Lung (tissue), 12 donors: Measurements from ENCODE around the gene ZDHHC22. TPM values are rescaled to one million over a fixed set of nuclear protein-coding genes. Genes with fewer than 3 reads are reported as not detected.

ENCODE experiments used
- ATAC-seq: fragments of 200-7000 bp; cut with Tn5 transposase; one replicate; pipeline ENCODE4 v1.9.1; 2020; ENCODE audit warnings: moderate number of reproducible peaks; ENCODE audit not compliant: insufficient read depth, low FRiP score
- DNase-seq, 3 donors: peaks; one replicate each; pipeline ENCODE4 v3.0.0-alpha.2; 2013 to 2017
- H3K27ac ChIP-seq, 2 donors: one replicate each; pipeline ENCODE4 v1.5.1; 2013; ENCODE audit warnings: mild to moderate bottlenecking in 2 of 2, moderate library complexity in 2 of 2, control low read depth in 1 of 2, inconsistent platforms in 1 of 2, low read depth in 1 of 2, low read length in 1 of 2
- H3K27me3 ChIP-seq, 3 donors: one replicate each; pipeline ENCODE4 v1.5.1; 2013; ENCODE audit warnings: low read length in 2 of 3; ENCODE audit not compliant: control insufficient read depth in 3 of 3, insufficient read depth in 3 of 3
- H3K36me3 ChIP-seq, 4 donors: one replicate each; pipeline ENCODE4 v1.5.1; 2013; ENCODE audit warnings: low read length in 4 of 4, mild to moderate bottlenecking in 1 of 4, moderate library complexity in 1 of 4; ENCODE audit not compliant: control insufficient read depth in 4 of 4, insufficient read depth in 4 of 4
- H3K4me1 ChIP-seq, 5 donors: one replicate each; pipeline ENCODE4 v1.5.1; 2013; ENCODE audit warnings: low read length in 5 of 5, mild to moderate bottlenecking in 2 of 5, moderate library complexity in 1 of 5; ENCODE audit not compliant: control insufficient read depth in 5 of 5, insufficient read depth in 5 of 5
- H3K4me3 ChIP-seq: one replicate; pipeline ENCODE4 v1.5.1; 2013; ENCODE audit warnings: mild to moderate bottlenecking, control low read depth, moderate library complexity
- H3K9ac ChIP-seq, 2 donors: one replicate each; pipeline ENCODE4 v1.5.1; 2013; ENCODE audit warnings: low read length in 2 of 2, control low read depth in 1 of 2; ENCODE audit not compliant: insufficient read depth in 1 of 2
- H3K9me3 ChIP-seq, 4 donors: one replicate each; pipeline ENCODE4 v1.5.1; 2013; ENCODE audit warnings: low read length in 3 of 4, mild to moderate bottlenecking in 1 of 4, moderate library complexity in 1 of 4; ENCODE audit not compliant: control insufficient read depth in 4 of 4, insufficient read depth in 3 of 4
- CTCF ChIP-seq: IDR thresholded peaks from 2 replicates; pipeline ENCODE4 v1.5.1; 2012; ENCODE audit warnings: mild to moderate bottlenecking; ENCODE audit errors: control extremely low read depth, extremely low read depth
- WGBS, 2 donors: extraction: QIAGEN DNeasy Blood & Tissue Kit; methylation state at CpG; one replicate each; pipeline ENCODE4 v1.1.7; 2013; 5-methylcytosine and 5-hydroxymethylcytosine counted together
- polyA plus RNA-seq, 2 donors: library from polyadenylated mRNA; stranded (reverse); fragments of 200-250 nt; gene quantifications; one replicate each; pipeline ENCODE4 v1.2.1, GENCODE V29; 2013
- total RNA-seq, 2 donors: library from RNA; depleted of rRNA in 1 of 2; stranded (reverse); fragments of >200 nt in 1 of 2; gene quantifications; one replicate each; pipeline ENCODE4 v1.2.1, GENCODE V29; 2014 to 2021
- donor health status: control.
- donor health status: control.
- donor health status: Bipolar disorder and iron deficiency.
- donor health status: healthy.
- donor health status: DM: yes; HTN: yes; CAD: no.

Gene ZDHHC22
- total and polyA plus RNA-seq, 4 donors: 0.02 TPM; not detected in 3

DNA sequence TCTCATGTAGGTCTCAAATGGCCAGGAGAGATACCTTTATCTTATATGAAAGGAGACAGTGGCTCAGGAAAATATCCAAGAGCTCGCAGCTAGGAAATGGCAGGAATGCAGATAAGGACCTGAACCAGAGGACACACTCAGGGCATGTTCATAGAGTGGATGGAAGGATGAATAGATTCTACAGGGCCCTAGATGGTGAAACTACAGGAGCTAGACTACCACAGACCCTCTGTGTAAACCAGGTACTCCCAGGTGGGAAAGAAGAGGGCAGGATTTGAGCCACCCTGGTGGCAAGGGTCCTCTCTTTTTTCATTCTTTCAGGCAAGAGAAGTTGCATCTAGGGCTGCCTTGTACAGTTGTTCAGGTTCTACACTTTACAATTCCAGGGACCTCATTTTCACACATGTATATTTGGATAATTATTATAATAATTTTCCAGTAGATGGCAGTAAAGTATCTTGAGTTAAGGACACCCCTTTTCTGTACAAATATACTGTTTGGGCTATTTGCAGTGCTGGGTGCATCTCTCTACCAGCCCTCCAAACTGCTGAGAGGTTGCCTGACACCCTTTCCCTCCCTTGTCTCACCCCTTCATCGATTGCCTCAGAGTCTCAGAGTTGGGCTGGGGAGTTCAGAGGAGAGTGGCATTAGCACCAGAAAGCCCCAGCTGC lies 10.5 kb upstream of the ZDHHC22 start:
- Histone ChIP-seq H3K9me3 (peaks cover 0 to 6% (median 0%) of the 10 kb centered on the region in 4 donors), H3K36me3 (no peaks in the 10 kb centered on the region), H3K27ac (no peak overlapping the region), H3K4me3 (no peak overlapping the region), H3K4me1 (no peaks in the 10 kb centered on the region), H3K27me3 (peaks cover 0 to 19% (median 6%) of the 10 kb centered on the region in 3 donors), H3K9ac (no peak overlapping the region)
- peak in 2 of 3 donors; percentile 11 to 16 for DNase-seq
- no peak for ATAC-seq
- TF ChIP-seq CTCF: no peak
- WGBS, 2 donors: 28 to 36% methylated on average over 2 of the region's 2 CpGs

DNA sequence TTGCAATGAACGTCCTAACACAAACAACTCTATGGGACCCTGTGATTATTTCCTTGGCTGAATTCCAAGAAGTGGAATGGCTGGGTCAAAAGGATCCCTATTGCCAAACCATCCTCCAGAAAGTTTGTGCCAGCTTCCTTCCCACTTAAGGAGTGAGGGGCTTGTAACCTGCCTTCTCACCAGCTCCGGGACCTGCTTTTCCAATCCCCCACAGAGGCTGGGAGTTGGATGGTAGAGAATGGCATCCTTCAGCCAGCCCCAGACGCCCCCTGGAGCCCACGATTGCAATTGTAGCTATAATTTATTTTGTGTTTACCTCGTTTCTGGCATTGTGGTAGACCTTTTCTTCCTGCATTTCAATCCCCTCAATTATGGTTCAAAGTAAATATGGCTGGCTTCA lies 9.7 kb upstream of the ZDHHC22 start:
- no peak overlapping the region for H3K4me3 ChIP-seq
- H3K36me3 ChIP-seq: no peaks in the 10 kb centered on the region
- no peak for TF ChIP-seq CTCF
- peaks cover 0 to 6% (median 0%) of the 10 kb centered on the region in 4 donors for H3K9me3 ChIP-seq
- H3K27ac ChIP-seq: no peak overlapping the region
- WGBS, 2 donors: 7 to 9% methylated on average over 5 of the region's 5 CpGs
- ATAC-seq (no peak), DNase-seq (peak in 2 of 3 donors; percentile 5 to 10)
- peaks cover 0 to 20% (median 12%) of the 10 kb centered on the region in 3 donors for H3K27me3 ChIP-seq
- H3K9ac ChIP-seq: no peak overlapping the region
- H3K4me1 ChIP-seq: no peaks in the 10 kb centered on the region

DNA sequence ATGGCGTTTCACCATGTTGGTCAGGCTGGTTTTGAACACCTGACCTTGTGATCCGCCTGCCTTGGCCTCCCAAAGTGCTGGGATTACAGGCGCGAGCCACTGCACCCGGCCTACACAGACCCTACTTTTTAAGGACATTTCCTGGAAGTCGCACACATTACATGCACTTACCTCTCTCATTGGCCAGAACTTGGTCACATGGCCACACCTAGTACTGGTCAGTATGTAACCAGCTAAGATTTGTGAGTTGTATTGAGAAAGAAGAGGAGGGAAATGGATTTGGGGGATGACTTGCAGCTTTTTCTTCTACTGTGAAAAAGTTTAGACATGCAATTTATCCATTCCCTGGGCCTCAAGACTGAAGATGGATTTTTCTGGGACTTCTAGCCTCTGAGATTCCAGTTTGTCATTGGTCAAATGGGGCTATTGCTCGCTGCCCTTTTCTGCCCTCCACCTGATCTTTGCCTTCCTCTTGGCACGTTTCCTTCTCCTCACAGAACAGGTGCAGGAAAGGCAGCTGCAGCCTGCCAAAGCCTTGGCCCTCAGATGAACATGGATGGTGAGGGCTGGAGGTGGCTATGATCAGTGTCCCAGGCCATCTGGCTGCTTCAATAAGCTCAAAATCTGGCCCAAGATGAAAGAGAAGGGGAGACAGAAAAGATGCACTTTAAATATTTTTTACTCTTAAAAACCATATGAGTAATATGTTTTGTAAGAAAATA lies 7.1 kb upstream of the ZDHHC22 start:
- TF ChIP-seq CTCF: no peak
- no peaks in the 10 kb centered on the region for H3K4me1 ChIP-seq
- peaks cover 0 to 5% (median 0%) of the 10 kb centered on the region in 4 donors for H3K9me3 ChIP-seq
- ATAC-seq: no peak
- H3K36me3 ChIP-seq: no peaks in the 10 kb centered on the region
- no peak overlapping the region for H3K9ac ChIP-seq
- 70 to 80% methylated on average over 8 of the region's 8 CpGs for WGBS, 2 donors
- no peak overlapping the region for H3K27ac ChIP-seq
- peaks cover 0 to 34% (median 33%) of the 10 kb centered on the region in 3 donors for H3K27me3 ChIP-seq
- H3K4me3 ChIP-seq: no peak overlapping the region
- no peak for DNase-seq
